Astrocyte (in vitro differentiated cells and primary cell): ENCODE measurements around the gene SERINC1.

ENCODE experiments used
- CTCF ChIP-seq: IDR thresholded peaks from 2 replicates; pipeline ENCODE4 v1.5.1; 2011; ENCODE audit warnings: low read depth, mild to moderate bottlenecking, inconsistent platforms, low read length, moderate library complexity; ENCODE audit not compliant: insufficient read depth
- EZH2 ChIP-seq: IDR thresholded peaks from 2 replicates; pipeline ENCODE4 v1.6.1; 2012; ENCODE audit warnings: mild to moderate bottlenecking, low read length, inconsistent platforms; ENCODE audit not compliant: insufficient read depth

GRCh38 chr6:122495612-122496011 is 24.0 kb upstream of the SERINC1 start:
- TF ChIP-seq CTCF (no peak), EZH2 (no peak)
